HG02973 (cell line): Measurements from ENCODE around the gene AOPEP.

ENCODE experiments used
- ATAC-seq: cut with Tn5 transposase; IDR thresholded peaks from one replicate; pipeline ENCODE4 v1.9.1; 2021; ENCODE audit warnings: moderate library complexity; ENCODE audit not compliant: unreplicated experiment

The AOPEP gene

GRCh38 chr9:95073042-95073607 is 346.6 kb downstream of the AOPEP start:
- no peak for ATAC-seq

- no peak for ATAC-seq
These were observed 347.4 kb downstream of the AOPEP start for GRCh38 chr9:95073918-95074317.

DNA sequence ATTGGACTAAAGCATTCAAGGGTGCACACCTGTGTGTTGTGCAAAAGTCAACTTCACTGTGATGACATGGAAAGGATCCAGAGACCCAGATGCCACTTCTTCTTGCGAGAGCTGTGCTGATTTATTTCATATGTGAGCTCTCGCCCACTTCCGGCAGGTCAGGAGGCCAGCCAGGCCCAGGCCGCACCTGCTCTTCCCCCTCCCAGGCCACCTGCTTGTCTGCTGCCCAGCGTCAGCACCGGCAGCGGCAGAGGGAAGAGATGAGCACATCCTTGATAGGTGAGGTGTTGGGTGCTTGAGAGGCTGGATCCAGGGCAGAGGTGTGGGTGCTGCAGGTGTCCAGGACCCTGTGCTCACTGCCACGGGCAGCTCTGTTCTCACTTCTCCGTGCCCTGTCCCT is 348.1 kb downstream of the AOPEP start:
- ATAC-seq: no peak

GRCh38 chr9:95075700-95076099 is 349.2 kb downstream of the AOPEP start:
- ATAC-seq: no peak

DNA sequence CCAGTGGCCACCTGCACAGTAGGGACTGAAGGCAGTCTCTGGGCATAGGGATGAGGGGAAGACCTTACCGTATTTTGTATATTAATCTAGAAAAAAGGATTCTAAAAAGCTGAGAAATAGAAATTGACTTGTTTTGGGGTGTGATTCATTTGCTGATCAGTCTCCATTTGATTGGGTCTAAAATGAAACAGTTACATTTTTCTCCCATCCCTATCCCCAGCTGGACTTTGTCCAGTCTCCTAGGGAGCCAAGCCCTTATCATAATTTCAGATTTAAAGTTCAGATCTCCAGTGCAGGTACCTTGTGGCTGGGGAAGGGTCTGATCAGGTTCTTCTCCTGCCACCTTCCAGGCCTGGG is 350.2 kb downstream of the AOPEP start:
- ATAC-seq: no peak

- no peak for ATAC-seq
These were observed 350.7 kb downstream of the AOPEP start for GRCh38 chr9:95077053-95077765.

- no peak for ATAC-seq
These were observed 351.4 kb downstream of the AOPEP start for GRCh38 chr9:95077766-95078370.

- no peak for ATAC-seq
These were observed 352.0 kb downstream of the AOPEP start for GRCh38 chr9:95078511-95078910.

GRCh38 chr9:95078939-95079338 is 352.4 kb downstream of the AOPEP start:
- ATAC-seq: no peak

DNA sequence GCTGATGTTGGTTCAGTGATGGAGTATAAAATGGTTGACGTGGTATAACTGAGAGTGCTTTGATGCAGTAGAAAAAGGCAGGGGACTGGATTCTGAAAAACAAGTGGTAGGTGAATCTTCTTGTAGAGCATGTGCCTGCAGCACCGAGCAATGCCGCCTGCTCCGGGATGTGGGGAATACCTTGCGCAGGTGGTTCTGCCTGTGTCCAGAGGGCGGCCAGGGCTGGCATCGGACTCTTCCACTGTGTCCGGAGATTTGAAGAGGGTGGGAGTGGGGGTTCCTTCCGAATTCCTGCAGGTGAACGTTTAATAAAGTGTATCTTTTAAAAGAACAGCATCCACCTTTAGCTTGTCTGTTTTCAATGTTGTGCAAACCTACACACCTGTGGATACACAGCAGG is 353.0 kb downstream of the AOPEP start:
- ATAC-seq: no peak

DNA sequence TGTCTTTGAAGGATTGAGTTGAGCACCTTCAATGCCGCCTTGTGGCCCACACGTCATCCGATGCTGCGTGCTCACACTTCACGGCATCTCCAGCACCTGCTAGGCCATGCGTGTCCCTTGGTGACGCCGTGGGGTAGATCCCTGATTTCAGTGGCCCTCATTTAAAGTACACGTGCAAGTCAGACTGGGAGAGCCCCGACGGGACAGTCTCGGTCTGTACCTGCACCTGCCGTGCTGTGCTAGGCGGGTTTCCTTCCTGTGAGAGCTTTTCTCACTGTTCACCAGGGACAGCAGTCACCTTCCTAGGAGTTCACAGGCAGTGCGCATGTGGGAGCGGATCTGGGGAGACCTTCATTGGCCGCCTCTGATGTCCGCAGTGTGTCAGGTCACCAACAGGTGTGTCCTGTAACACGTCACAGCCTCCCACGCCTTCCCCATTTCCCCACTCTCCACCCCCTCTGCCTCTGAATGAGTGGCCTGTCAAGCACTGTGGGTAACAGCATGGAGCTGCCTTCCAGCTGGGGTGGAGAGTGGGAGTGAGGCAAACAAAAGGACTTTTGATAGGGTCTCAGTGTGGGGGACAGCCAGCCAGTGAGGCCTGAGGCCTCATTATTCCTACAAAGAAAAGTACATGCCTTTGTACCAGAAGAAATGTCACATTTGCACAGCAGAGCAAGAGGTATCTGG is 354.6 kb downstream of the AOPEP start:
- ATAC-seq: no peak

DNA sequence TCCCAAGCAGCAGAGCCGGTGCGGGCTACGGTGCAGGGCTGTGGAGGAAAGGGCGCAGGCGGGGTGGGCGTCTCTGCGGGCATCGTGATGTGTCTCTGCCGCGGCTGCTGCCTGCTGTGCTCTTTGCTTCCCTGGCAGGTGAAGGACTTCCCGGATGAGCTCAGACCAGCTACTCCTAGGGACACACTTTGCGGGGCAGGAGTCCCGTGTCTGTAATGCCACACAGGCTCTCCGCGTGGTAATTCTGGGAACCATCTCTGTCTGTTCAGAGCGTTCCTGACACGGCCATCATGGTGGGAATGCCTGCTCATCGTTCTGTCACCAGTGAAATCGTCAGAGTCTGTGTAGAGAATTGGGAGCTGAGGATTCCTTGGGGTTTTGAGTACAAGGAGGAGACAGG is 355.5 kb downstream of the AOPEP start:
- ATAC-seq: no peak

DNA sequence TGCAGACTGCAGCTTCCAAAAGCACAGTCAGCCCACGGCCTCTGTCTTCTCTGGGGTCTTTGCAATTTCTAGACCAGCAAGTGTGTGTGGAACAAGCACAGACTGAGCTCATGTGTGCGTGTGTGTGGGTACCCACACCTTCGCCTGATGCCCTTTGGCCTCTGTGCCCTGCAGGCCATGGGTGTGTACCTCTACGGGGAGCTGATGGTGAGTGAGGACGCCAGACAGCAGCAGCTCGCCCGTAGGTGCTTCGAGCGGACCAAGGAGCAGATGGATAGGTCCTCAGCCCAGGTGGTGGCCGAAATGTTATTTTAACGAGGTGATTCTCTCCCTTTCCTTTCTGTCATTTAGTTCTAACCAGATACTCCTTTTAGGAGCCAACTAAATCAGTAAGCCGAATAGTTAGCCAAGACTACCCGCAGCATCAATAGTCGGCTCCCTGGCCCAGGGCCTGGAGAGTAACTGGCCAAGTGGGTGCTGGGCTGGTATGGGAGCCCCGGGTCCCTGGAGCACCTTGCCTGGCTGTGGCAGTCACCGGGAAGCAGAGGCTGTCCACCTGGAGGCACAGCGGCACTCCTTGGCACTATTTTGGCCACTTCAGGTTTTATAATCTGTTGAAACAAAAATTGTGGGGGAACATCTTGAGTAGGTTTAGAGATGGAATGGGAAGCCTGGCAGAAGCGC is 356.0 kb downstream of the AOPEP start:
- ATAC-seq: no peak

DNA sequence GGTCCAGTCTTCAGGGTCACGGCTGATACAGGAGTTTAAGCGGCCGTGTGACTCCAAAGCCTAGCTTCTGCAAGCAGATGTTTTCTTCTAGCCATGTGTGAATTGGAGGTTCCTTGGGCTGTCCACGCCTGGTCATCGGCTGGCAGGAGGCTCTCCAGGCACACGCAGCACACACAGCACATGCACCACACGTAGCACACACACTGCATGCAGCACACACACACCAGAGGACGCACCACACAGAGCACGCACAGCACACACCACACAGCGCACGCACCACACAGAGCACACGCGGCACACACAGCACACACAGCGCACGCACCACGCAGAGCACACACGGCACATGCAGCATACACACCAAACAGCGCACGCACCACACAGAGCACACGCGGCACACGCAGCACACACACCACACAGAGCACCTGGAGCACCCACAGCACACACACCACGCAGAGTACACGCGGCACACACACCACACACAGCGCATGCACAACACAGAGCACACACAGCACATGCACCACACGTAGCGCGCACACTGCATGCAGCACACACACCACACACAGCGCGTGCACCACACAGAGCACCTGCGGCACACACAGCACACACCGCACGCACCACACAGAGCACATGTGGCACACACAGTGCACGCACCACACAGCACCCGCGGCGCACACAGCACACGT is 356.7 kb downstream of the AOPEP start:
- no peak for ATAC-seq

DNA sequence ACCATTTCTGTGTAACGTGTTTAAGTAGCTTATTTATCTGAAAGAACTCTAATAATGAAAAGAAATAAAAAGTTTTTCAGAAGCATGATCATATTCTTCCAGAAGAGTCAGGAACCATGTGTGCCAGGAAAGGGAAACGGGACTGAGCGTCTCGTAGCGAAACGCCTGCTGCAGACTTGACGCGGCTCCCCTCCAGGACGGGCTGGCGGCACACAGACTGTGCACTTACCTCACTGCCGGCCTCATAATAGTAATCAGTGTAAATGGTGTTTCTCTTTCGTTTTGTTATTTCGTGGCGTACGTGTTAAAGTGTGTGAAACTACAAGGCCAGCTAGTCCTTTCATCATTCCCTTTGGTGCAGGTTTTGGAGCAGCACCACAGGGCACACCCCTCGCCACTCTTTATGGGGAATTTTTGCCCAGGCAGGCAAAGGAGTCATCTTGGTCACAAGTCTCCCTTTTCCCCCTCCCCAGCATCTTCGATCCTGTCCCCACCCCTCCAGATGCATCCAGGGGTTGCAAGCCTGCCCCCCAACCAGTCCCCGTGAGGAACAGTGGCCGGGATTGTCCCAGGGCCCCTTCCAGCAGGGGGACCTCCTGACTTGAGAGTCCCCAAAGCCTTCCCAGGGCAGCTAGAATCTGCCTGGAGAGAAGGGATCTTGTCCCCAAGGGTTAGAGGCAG is 357.9 kb downstream of the AOPEP start:
- no peak for ATAC-seq

- ATAC-seq: no peak
These were observed 358.7 kb downstream of the AOPEP start for GRCh38 chr9:95085036-95085770.

DNA sequence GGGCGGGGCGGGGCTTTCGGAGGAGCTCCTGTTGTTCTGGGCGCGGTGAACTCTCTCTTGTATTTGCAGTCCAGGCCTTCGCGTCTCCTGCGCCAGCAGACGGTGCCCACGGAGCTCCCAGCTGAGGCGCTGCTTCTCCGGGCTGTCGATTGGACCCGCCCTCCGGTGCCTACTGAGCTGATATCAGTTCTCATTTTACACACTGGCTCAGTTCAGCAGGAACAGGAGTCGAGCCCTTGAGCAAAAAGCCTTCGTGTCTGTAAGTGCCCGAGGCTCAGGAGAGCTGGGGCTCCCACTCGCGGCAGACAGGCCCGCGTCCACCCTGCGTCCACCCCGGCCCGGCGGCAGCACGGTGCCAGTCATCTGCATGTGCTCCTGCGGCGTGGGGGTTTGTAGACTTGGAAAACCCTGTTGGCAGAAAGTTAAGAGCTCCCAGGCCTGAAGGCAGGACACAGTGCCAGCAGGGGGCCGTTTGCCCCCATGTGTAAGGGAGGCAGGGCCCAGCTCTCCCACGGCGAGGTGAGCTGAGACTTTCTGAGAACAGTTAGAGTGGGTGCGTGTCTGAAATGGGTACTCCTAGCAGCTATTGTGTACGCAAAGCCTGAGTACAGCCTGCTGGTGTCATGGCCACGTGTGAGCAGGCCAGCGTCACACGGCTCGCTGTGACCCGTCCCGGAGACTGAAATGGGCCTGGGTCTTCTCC is 359.5 kb downstream of the AOPEP start:
- no peak for ATAC-seq

GRCh38 chr9:95086564-95086955 is 360.1 kb downstream of the AOPEP start:
- ATAC-seq: no peak

GRCh38 chr9:95087659-95088242 is 361.3 kb downstream of the AOPEP start:
- no peak for ATAC-seq
